ENCODE data around the gene GRM7. TPM values are rescaled to one million over a fixed set of nuclear protein-coding genes. Genes with fewer than 3 reads are reported as not detected.

GRM7 gene
- total and polyA plus RNA-seq, 2 experiments from 2014 or later, result 0.40 TPM; not detected in 1

GRCh38 chr3:7215706-7216105 lies 354.8 kb downstream of the GRM7 start:
- Histone ChIP-seq H3K27ac (ENCODE audit: low read depth) (no peak overlapping the region), H3K4me2 (no peak overlapping the region), H3K4me3 (no peak overlapping the region), H2AFZ (no peak overlapping the region), H3F3A (replicated peaks; ENCODE audit: low read depth) (no peaks in the 10 kb centered on the region), H3K27me3 (ENCODE audit: insufficient read depth) (no peaks in the 10 kb centered on the region), H3K36me3 (ENCODE audit: insufficient read depth) (no peaks in the 10 kb centered on the region), H4K20me1 (replicated peaks; ENCODE audit: insufficient read depth) (no peaks in the 10 kb centered on the region), H3K9me2 (ENCODE audit: insufficient read depth) (no peaks in the 10 kb centered on the region), H3K4me1 (ENCODE audit: insufficient read depth) (0 out of 2 replicates have a peak, but pooled peaks cover 4% of the 10 kb centered on the region), H3K79me2 (replicated peaks; ENCODE audit: insufficient read depth) (no peaks in the 10 kb centered on the region)
- no peak overlapping the region for H3K4me3 Mint-ChIP-seq
- H3K27me3 Mint-ChIP-seq (ENCODE audit: insufficient read depth, low read depth, poor library complexity), result no peaks in the 10 kb centered on the region
- H3K36me3 Mint-ChIP-seq (ENCODE audit: low read depth), result no peaks in the 10 kb centered on the region; the same call in 2 of the 3 replicates
- no peak for TF ChIP-seq EZH2 (IDR thresholded peaks at IDR 0.05; ENCODE audit: low read depth, unreplicated experiment)
- TF ChIP-seq NANOG (IDR thresholded peaks at IDR 0.05; ENCODE audit: borderline replicate concordance), result no peak
- no peak for TF ChIP-seq ZNF331 (CRISPR knock-in tag; IDR thresholded peaks at IDR 0.05; ENCODE audit: low read depth)
- no peak for TF ChIP-seq JUNB (IDR thresholded peaks at IDR 0.05; ENCODE audit: unreplicated experiment)
- no peak for TF ChIP-seq EZH2phosphoT487 (IDR thresholded peaks at IDR 0.05; ENCODE audit: unreplicated experiment)
- no peak for TF ChIP-seq CTCF (conservative IDR thresholded peaks at IDR 0.05; ENCODE audit: low read depth in 2 of 2)
- TF ChIP-seq REST (IDR thresholded peaks at IDR 0.05; ENCODE audit: unreplicated experiment), result no peak
- TF ChIP-seq, protein P1, sequence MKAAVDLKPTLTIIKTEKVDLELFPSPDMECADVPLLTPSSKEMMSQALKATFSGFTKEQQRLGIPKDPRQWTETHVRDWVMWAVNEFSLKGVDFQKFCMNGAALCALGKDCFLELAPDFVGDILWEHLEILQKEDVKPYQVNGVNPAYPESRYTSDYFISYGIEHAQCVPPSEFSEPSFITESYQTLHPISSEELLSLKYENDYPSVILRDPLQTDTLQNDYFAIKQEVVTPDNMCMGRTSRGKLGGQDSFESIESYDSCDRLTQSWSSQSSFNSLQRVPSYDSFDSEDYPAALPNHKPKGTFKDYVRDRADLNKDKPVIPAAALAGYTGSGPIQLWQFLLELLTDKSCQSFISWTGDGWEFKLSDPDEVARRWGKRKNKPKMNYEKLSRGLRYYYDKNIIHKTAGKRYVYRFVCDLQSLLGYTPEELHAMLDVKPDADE (IDR thresholded peaks at IDR 0.05), result no peak
- TF ChIP-seq CREB1 (CRISPR knock-in tag; IDR thresholded peaks at IDR 0.05; ENCODE audit: low read depth), result no peak
- TF ChIP-seq STAT1 (IDR thresholded peaks at IDR 0.05; ENCODE audit: unreplicated experiment), result no peak
- TF ChIP-seq ZNF114 (CRISPR knock-in tag; IDR thresholded peaks at IDR 0.05), result no peak
- TF ChIP-seq POLR2AphosphoS5 (IDR thresholded peaks at IDR 0.05; ENCODE audit: low read depth), result no peak
- ATAC-seq (no peak), DNase-seq (ENCODE audit: low spot score) (no peak)
- H3K9me3 Mint-ChIP-seq, result peaks cover 55% of the 10 kb centered on the region
- no peaks in the 10 kb centered on the region; the same call in 2 of the 3 replicates for H3K4me1 Mint-ChIP-seq
- H3K27ac Mint-ChIP-seq, result no peak overlapping the region
